GM23338 (cell line): ENCODE results near the gene ACTR8. TPM values are rescaled to one million over a fixed set of nuclear protein-coding genes. Genes with fewer than 3 reads are reported as not detected.

Source experiments
- ATAC-seq: fragments of 200-7000 bp; cut with Tn5 transposase; 3 replicates; pipeline ENCODE4 v1.9.1; 2020
- DNase-seq: peaks from one replicate; pipeline ENCODE4 v3.0.0-alpha.2; 2015; ENCODE audit warnings: low spot score
- H2AFZ ChIP-seq: fragments of 200-600 bp; sonication (generic); 2 replicates; pipeline ENCODE4 v1.8.0; 2016; ENCODE audit warnings: antibody characterized with exemption, mild to moderate bottlenecking, moderate library complexity
- H3F3A ChIP-seq: fragments of 200-600 bp; sonication (generic); replicated peaks from 2 replicates; pipeline ENCODE4 v1.8.0; 2017; ENCODE audit warnings: antibody characterized with exemption, mixed run types, low read depth
- H3K27ac ChIP-seq: fragments of 200-600 bp; sonication (generic); 2 replicates; pipeline ENCODE4 v1.6.1; 2016; ENCODE audit warnings: low read depth
- H3K27me3 ChIP-seq: fragments of 200-600 bp; sonication (generic); 2 replicates; pipeline ENCODE4 v1.8.0; 2016; ENCODE audit warnings: mild to moderate bottlenecking, mixed run types, moderate library complexity; ENCODE audit not compliant: insufficient read depth
- H3K36me3 ChIP-seq: fragments of 200-600 bp; sonication (generic); 2 replicates; pipeline ENCODE4 v1.8.0; 2016; ENCODE audit warnings: mild to moderate bottlenecking; ENCODE audit not compliant: insufficient read depth
- H3K4me1 ChIP-seq: fragments of 200-600 bp; sonication (generic); 2 replicates; pipeline ENCODE4 v1.8.0; 2016; ENCODE audit warnings: mild to moderate bottlenecking, moderate library complexity; ENCODE audit not compliant: insufficient read depth
- H3K4me2 ChIP-seq: fragments of 200-600 bp; sonication (generic); 2 replicates; pipeline ENCODE4 v1.7.1; 2017; ENCODE audit warnings: mixed run types
- H3K4me3 ChIP-seq: fragments of 200-600 bp; sonication (generic); 2 replicates; pipeline ENCODE4 v1.6.1; 2016; ENCODE audit warnings: mixed run types
- H3K79me2 ChIP-seq: fragments of 200-600 bp; sonication (generic); replicated peaks from 2 replicates; pipeline ENCODE4 v1.8.0; 2017; ENCODE audit warnings: mild to moderate bottlenecking; ENCODE audit not compliant: insufficient read depth
- H3K9me2 ChIP-seq: fragments of 200-600 bp; sonication (generic); 2 replicates; pipeline ENCODE4 v1.8.0; 2017; ENCODE audit not compliant: insufficient read depth
- H4K20me1 ChIP-seq: fragments of 200-600 bp; sonication (generic); replicated peaks from 2 replicates; pipeline ENCODE4 v1.8.0; 2017; ENCODE audit warnings: mild to moderate bottlenecking; ENCODE audit not compliant: insufficient read depth
- H3K27ac Mint-ChIP-seq: 2 replicates; pipeline ENCODE4 v1.8.0; 2020; ENCODE audit warnings: inconsistent platforms, mild to moderate bottlenecking, moderate library complexity, mixed read lengths
- H3K27me3 Mint-ChIP-seq: 3 replicates; pipeline ENCODE4 v1.8.0; 2022; ENCODE audit warnings: low read depth, mild to moderate bottlenecking, moderate library complexity, mixed read lengths, inconsistent platforms; ENCODE audit not compliant: insufficient read depth, poor library complexity
- H3K36me3 Mint-ChIP-seq: 3 replicates; pipeline ENCODE4 v1.8.0; 2021; ENCODE audit warnings: low read depth, mild to moderate bottlenecking, inconsistent platforms, moderate library complexity, mixed read lengths
- H3K4me1 Mint-ChIP-seq: 3 replicates; pipeline ENCODE4 v1.8.0; 2020; ENCODE audit warnings: mild to moderate bottlenecking, inconsistent platforms, mixed read lengths
- H3K4me3 Mint-ChIP-seq: 3 replicates; pipeline ENCODE4 v1.8.0; 2021; ENCODE audit warnings: moderate library complexity, mild to moderate bottlenecking, inconsistent platforms, mixed read lengths
- H3K9me3 Mint-ChIP-seq: 3 replicates; pipeline ENCODE4 v1.8.0; 2020; ENCODE audit warnings: moderate library complexity, mild to moderate bottlenecking, inconsistent platforms, mixed read lengths
- CREB1 ChIP-seq: fragments of 250-450 bp; sonication (Bioruptor Pico); IDR thresholded peaks from 2 replicates; pipeline ENCODE4 v1.5.0; 2020; ENCODE audit warnings: low read depth, mild to moderate bottlenecking, moderate library complexity
- EZH2 ChIP-seq: fragments of 200-600 bp; sonication (generic); IDR thresholded peaks from one replicate; pipeline ENCODE4 v1.8.0; 2017; ENCODE audit warnings: antibody characterized with exemption, mild to moderate bottlenecking, low read depth; ENCODE audit not compliant: unreplicated experiment
- EZH2phosphoT487 ChIP-seq: fragments of 200-600 bp; sonication (generic); IDR thresholded peaks from one replicate; pipeline ENCODE4 v1.8.1; 2018; ENCODE audit warnings: antibody characterized with exemption; ENCODE audit not compliant: unreplicated experiment
- NANOG ChIP-seq: IDR thresholded peaks from 2 replicates; pipeline ENCODE4 v1.6.1; 2016; ENCODE audit warnings: antibody characterized with exemption, borderline replicate concordance
- POLR2AphosphoS5 ChIP-seq: IDR thresholded peaks from 2 replicates; pipeline ENCODE4 v1.6.1; 2016; ENCODE audit warnings: antibody characterized with exemption, low read depth
- ZNF114 ChIP-seq: fragments of 250-450 bp; sonication (Bioruptor Pico); IDR thresholded peaks from 2 replicates; pipeline ENCODE4 v1.5.0; 2020; ENCODE audit warnings: mild to moderate bottlenecking, moderate library complexity
- ZNF331 ChIP-seq: fragments of 250-450 bp; sonication (Bioruptor Pico); IDR thresholded peaks from 2 replicates; pipeline ENCODE4 v1.5.0; 2020; ENCODE audit warnings: low read depth, mild to moderate bottlenecking, moderate library complexity
- ZNF462 ChIP-seq: fragments of 250-450 bp; sonication (Bioruptor Pico); IDR thresholded peaks from 2 replicates; pipeline ENCODE4 v1.5.0; 2020; ENCODE audit warnings: mild to moderate bottlenecking, moderate library complexity
- polyA plus RNA-seq: library from polyadenylated mRNA; unstranded; fragments of >200 nt; fragmentation: Nextera tagmentation; extraction: Ambion mirVana; gene quantifications from 2 replicates; pipeline ENCODE4 v1.2.1, GENCODE V29; 2016
- total RNA-seq: library from RNA; depleted of rRNA; stranded (reverse); fragments of >200 nt; shearing (Covaris generic); gene quantifications from 2 replicates; pipeline ENCODE4 v1.2.3, GENCODE V29; 2014
- TF ChIP-seq, protein P1 (sequence below): IDR thresholded peaks from 2 replicates; pipeline ENCODE4 v1.6.1; 2016; ENCODE audit warnings: antibody characterized with exemption
- TF ChIP-seq, protein P2 (sequence below), 2 experiments: fragments of 200-600 bp in 1 of 2; sonication (generic) in 1 of 2; conservative IDR thresholded peaks; 2 replicates each; pipeline versions ENCODE4 v1.5.1 to v1.6.1; 2016 to 2017; ENCODE audit warnings: antibody characterized with exemption in 2 of 2, low read depth in 2 of 2, mild to moderate bottlenecking in 2 of 2, moderate library complexity in 1 of 2

Gene ACTR8
- total and polyA plus RNA-seq, 2 experiments from 2014 or later = 19.8 to 23.0 TPM

DNA sequence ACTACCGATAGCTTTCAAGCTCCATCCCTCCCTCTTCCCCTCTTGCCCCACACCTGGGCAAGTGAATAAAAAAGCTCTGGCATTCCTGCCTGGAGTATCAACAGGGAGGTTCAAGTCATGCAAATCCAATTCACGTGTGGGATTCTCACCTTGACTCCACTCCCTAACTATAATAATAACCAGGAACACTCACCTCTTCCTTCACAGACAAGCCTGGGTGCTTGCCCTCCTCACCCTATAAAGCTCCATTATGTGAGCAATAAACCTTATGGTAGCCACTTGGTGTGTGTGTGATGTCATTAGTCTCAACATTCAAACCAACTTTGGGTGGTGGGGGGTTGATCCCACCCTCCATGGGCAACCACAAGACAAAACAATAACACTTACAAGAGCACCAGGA, 52.3 kb downstream of the ACTR8 start:
- peaks cover 2% of the 10 kb centered on the region for H3K27me3 Mint-ChIP-seq
- Histone ChIP-seq H3K4me1 (no peaks in the 10 kb centered on the region), H2AFZ (no peak overlapping the region), H3K36me3 (no peaks in the 10 kb centered on the region), H3K4me3 (no peak overlapping the region), H4K20me1 (no peaks in the 10 kb centered on the region; the same call in 1 of the 2 replicates), H3K9me2 (no peaks in the 10 kb centered on the region), H3K4me2 (no peak overlapping the region), H3K27ac (no peak overlapping the region), H3K79me2 (no peaks in the 10 kb centered on the region), H3F3A (no peaks in the 10 kb centered on the region), H3K27me3 (no peaks in the 10 kb centered on the region)
- no peak overlapping the region for H3K27ac Mint-ChIP-seq
- no peak overlapping the region for H3K4me3 Mint-ChIP-seq
- H3K9me3 Mint-ChIP-seq = no peaks in the 10 kb centered on the region
- no peak for ATAC-seq
- peaks cover 4% of the 10 kb centered on the region; the same call in 1 of the 3 replicates for H3K4me1 Mint-ChIP-seq
- DNase-seq = no peak
- H3K36me3 Mint-ChIP-seq = no peaks in the 10 kb centered on the region
- TF ChIP-seq POLR2AphosphoS5 = no peak
- TF ChIP-seq ZNF114 (CRISPR knock-in tag) = no peak
- TF ChIP-seq ZNF462 (CRISPR knock-in tag) = no peak
- TF ChIP-seq ZNF331 (CRISPR knock-in tag) = no peak
- TF ChIP-seq, protein P1, sequence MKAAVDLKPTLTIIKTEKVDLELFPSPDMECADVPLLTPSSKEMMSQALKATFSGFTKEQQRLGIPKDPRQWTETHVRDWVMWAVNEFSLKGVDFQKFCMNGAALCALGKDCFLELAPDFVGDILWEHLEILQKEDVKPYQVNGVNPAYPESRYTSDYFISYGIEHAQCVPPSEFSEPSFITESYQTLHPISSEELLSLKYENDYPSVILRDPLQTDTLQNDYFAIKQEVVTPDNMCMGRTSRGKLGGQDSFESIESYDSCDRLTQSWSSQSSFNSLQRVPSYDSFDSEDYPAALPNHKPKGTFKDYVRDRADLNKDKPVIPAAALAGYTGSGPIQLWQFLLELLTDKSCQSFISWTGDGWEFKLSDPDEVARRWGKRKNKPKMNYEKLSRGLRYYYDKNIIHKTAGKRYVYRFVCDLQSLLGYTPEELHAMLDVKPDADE = no peak
- TF ChIP-seq EZH2 = no peak
- TF ChIP-seq, protein P2, sequence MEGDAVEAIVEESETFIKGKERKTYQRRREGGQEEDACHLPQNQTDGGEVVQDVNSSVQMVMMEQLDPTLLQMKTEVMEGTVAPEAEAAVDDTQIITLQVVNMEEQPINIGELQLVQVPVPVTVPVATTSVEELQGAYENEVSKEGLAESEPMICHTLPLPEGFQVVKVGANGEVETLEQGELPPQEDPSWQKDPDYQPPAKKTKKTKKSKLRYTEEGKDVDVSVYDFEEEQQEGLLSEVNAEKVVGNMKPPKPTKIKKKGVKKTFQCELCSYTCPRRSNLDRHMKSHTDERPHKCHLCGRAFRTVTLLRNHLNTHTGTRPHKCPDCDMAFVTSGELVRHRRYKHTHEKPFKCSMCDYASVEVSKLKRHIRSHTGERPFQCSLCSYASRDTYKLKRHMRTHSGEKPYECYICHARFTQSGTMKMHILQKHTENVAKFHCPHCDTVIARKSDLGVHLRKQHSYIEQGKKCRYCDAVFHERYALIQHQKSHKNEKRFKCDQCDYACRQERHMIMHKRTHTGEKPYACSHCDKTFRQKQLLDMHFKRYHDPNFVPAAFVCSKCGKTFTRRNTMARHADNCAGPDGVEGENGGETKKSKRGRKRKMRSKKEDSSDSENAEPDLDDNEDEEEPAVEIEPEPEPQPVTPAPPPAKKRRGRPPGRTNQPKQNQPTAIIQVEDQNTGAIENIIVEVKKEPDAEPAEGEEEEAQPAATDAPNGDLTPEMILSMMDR (conservative IDR thresholded peaks at IDR 0.05; ENCODE audit: low read depth in 2 of 2) = no peak
- TF ChIP-seq NANOG = no peak
- no peak for TF ChIP-seq EZH2phosphoT487
- TF ChIP-seq CREB1 (CRISPR knock-in tag) = no peak
